GM18502 (cell line): ENCODE data around the gene DCLRE1A.

Experiments
- ATAC-seq: cut with Tn5 transposase; IDR thresholded peaks from one replicate; pipeline ENCODE4 v1.9.1; 2021; ENCODE audit warnings: mild to moderate bottlenecking; ENCODE audit not compliant: unreplicated experiment, poor library complexity

The DCLRE1A gene

GRCh38 chr10:113801569-113801968, 52.3 kb downstream of the DCLRE1A start:
- no peak for ATAC-seq

GRCh38 chr10:113791691-113792090, 62.2 kb downstream of the DCLRE1A start:
- ATAC-seq = no peak

GRCh38 chr10:113788604-113789083, 65.2 kb downstream of the DCLRE1A start:
- ATAC-seq = peak; percentile 91
